D721Med (cell line): ENCODE results near the gene FYB1.

ENCODE experiments used
- DNase-seq: peaks from one replicate; pipeline ENCODE4 v3.0.0; 2011; ENCODE audit warnings: low spot score; ENCODE audit not compliant: insufficient read length
- FAIRE-seq: peaks from 2 replicates; lab custom pipeline; 2011; peaks lifted over from hg19 to GRCh38; lab: Jason Lieb, UNC
- TF ChIP-seq, protein P1 (sequence below): IDR thresholded peaks from 2 replicates; pipeline ENCODE4 v1.5.1; 2012; ENCODE audit warnings: mild to moderate bottlenecking, control low read depth; ENCODE audit not compliant: insufficient read depth; ENCODE audit errors: missing control alignments

Gene FYB1

DNA sequence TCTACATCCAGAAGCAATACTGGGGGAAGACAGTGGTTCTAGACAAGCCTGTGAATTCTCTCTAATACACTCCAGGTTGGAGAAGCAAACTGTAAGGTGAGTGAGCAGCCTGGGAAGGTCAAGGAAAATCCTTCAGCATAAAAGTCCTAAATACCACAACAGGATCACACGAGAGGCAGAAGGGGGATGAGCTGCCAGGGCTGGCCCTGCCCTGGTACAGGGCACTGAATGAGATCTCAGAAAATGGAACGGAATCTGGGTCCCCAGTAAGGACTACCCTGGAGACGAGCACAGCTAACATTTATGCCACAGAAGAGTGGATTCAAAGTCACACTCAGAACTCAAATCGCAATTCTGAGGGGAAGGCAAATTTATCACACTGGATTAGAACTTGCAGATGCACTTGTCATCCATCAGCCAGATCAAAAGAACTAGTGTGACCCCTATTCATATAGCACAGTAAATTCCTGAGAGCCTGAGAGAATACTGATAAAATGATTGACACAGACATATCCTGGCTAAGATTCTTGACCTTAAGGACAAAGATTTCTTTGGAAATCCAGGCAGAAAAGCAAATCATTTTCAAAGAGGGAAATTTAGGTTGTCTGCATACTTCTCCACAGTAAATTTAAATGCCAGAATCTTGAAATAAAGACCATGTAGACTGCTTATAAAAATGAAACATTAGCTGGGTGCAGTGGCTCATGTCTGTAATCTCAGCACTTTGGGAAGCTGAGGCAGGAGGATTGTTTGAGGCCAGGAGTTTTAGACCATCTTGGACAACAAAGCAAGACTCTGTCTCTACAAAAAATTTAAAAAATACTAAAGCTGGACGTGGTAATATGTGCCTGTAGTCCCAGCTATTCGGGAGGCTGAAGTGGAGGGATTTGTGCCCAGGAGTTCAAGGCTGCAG, 25.6 kb downstream of the FYB1 start:
- FAIRE-seq (no peak), DNase-seq (no peak)
- TF ChIP-seq, protein P1, sequence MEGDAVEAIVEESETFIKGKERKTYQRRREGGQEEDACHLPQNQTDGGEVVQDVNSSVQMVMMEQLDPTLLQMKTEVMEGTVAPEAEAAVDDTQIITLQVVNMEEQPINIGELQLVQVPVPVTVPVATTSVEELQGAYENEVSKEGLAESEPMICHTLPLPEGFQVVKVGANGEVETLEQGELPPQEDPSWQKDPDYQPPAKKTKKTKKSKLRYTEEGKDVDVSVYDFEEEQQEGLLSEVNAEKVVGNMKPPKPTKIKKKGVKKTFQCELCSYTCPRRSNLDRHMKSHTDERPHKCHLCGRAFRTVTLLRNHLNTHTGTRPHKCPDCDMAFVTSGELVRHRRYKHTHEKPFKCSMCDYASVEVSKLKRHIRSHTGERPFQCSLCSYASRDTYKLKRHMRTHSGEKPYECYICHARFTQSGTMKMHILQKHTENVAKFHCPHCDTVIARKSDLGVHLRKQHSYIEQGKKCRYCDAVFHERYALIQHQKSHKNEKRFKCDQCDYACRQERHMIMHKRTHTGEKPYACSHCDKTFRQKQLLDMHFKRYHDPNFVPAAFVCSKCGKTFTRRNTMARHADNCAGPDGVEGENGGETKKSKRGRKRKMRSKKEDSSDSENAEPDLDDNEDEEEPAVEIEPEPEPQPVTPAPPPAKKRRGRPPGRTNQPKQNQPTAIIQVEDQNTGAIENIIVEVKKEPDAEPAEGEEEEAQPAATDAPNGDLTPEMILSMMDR, result no peak

DNA sequence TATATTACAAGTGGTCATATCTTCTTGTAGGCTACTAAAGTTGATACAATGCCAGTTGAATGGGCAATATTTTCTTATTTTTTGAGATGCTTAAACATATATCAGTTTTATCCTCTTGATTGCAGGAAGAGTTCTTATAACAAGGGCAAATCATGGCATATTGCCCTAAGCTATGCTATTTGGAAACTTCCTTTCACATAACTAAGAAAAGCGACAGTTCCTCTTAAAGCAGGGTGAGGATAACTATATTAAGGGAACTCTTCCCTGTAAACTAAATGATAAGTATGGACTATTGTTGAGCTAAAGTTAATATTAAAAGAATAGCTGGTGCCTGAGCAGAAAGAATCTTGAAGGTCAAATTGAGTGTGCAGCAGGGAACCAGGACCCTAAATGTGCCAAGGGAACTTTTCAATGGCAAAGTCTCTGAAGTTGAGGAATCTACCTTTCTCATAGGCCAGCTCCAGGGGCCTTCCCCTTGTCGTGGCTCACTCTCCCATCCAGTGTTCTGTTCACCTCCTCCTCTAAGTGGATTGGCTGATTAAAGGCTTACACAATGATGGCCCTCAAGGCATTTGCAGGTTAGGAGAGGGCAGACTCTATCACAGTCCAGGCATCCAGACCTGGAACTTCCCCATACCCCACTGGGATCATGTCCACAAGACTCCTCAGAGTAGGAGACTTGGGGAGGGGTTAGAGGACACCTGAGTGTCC, 26.8 kb downstream of the FYB1 start:
- no peak for DNase-seq
- FAIRE-seq, result no peak
- TF ChIP-seq, protein P1, result no peak

DNA sequence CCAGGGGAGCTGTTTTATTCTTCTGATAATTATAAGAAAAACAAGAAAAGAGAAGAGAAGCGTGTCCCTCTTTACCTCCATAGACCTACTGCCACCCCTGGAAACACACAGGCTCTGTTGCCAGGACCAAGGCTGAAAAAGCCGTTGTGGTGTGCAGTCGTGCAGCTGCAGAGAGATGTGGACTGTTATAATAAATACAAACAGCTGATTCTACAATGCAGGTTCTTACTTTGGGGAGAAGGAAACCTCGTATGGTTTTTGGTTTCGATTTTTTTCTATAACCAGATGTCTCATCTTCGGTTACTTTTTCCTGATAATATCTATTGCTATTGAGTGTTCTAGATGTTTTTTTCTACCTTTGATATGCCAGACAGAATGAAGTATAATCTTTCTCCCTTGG, 28.1 kb downstream of the FYB1 start:
- no peak for FAIRE-seq
- TF ChIP-seq, protein P1, result no peak
- no peak for DNase-seq

DNA sequence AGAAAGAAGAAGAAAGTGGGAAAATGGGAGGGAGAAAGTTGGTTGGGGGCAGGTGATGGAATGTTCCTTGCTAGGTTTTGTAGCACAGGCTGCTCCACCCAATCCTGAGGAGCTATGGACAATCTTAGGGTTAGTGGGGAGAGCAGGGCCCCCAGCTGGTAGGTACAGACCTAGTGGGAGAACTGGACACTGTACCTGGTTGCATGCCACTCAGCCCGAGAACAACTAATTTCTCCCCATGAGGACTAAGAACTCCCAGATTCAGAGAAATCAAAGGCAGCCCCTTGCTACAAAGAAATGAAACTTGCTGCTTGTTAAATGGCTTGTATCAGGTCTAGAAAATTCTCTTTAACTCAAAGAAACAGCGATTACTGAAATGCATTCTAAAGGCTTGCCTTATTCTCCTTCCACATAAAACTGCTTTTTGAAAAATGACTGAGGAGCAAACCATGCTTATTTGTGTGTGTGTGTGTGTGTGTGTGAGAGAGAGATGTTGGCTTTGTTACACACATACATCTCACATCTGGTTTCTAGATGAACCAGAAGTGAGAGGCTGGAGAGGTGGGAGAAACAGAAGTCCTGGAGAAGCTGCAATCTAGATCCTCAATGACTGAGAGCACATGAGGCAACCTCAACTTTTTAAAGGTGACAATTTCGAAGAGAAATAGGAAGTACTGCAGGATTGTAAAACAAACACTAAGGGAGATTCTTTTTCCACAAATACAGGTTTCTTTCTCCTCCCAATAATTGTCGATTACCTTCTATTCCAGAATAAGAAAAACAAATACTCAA, 28.9 kb downstream of the FYB1 start:
- DNase-seq, result no peak
- TF ChIP-seq, protein P1, result no peak
- FAIRE-seq, result no peak

DNA sequence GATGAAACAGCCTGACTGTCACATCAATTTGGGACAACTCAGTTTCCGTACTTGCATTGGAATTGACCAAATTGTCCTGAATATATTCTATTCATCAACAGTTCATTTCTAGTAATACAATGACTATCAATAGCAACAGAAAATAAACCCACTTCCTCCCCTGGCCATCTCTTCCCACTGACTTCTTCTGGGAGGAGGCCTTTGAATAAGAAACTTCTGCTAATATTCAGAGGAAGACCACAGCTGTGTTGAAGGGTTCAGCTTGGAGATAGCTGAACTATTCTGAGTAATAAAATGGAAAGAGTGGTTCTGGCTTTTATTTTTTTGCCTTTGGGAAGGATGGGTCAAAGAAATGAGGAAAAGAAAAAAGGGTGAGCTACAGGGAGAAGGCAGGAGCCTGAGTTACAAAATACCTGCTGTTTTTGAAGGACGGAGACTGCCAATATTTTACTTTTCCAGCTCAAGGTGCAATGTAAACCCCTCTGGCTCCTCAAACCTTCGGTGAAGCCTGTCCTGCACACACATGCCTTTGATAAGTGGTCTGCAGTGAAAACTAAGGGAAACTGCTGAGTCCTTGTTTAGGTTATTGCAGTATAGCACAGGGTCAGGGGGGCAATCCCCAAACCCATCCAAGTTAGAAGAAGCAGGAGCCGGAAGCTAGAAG, 29.9 kb downstream of the FYB1 start:
- FAIRE-seq, result no peak
- TF ChIP-seq, protein P1, result no peak
- no peak for DNase-seq

DNA sequence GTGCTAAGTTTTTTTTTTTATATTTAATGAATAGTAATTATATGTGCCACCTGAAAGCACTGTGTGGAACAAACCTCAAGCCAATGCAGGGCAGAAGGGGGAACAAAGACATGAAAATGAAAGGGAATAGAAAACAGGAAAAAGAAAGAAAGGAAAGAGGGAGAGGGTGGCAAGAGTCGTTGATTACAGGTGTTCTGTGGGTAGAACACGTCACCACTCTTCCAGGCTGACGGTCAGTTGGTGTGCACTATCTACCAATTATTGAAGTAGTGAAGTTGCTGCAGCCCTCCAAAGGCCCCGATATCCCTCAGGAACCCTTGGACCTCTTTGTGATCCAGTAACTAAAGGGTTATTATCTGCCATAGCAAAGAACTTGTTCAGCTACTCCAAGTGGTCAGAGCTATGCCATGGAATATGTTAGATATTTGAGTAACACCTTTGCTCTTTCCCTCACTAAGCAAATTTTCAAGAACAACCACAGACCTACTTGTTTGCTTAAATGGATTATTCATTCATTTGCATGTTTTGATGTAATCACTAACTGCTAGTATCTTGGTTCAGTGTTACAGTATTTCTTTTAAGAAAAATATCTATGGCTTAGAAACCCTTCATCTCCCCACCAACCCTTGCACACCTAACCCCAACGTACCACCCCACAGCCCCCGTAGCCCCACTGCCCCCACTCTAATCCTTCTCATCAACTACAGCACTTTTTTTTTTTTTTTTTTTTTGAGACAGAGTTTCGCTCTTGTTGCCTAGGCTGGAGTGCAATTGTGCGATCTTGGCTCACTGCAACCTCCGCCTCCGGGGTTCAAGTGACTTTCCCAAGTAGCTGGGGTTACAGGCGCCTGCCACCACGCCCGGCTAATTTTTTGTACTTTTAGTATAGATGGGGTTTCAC, 31.3 kb downstream of the FYB1 start:
- DNase-seq (no peak), FAIRE-seq (no peak)
- TF ChIP-seq, protein P1, result no peak
